Measurements from ENCODE around the gene RAB11A.

Gene RAB11A

GRCh38 chr15:65888981-65889380 is 19.7 kb downstream of the RAB11A start:
- FAIRE-seq, result no peak

- FAIRE-seq, result no peak
Observed at GRCh38 chr15:65893060-65893459, 23.8 kb downstream of the RAB11A start.

- FAIRE-seq, result no peak
Observed at GRCh38 chr15:65896236-65896635, 26.9 kb downstream of the RAB11A start.

GRCh38 chr15:65900488-65900887 is 31.2 kb downstream of the RAB11A start:
- no peak for FAIRE-seq

GRCh38 chr15:65901336-65901735 is 32.0 kb downstream of the RAB11A start:
- FAIRE-seq, result no peak

GRCh38 chr15:65901836-65902235 is 32.5 kb downstream of the RAB11A start:
- no peak for FAIRE-seq

GRCh38 chr15:65902373-65902772 is 33.1 kb downstream of the RAB11A start:
- no peak for FAIRE-seq

GRCh38 chr15:65903296-65904073 is 34.2 kb downstream of the RAB11A start:
- no peak for FAIRE-seq

GRCh38 chr15:65904301-65904700 is 35.0 kb downstream of the RAB11A start:
- FAIRE-seq, result no peak

GRCh38 chr15:65906396-65906795 is 37.1 kb downstream of the RAB11A start:
- no peak for FAIRE-seq

- no peak for FAIRE-seq
Observed at GRCh38 chr15:65907661-65908060, 38.4 kb downstream of the RAB11A start.

GRCh38 chr15:65908876-65909275 is 39.6 kb downstream of the RAB11A start:
- no peak for FAIRE-seq

GRCh38 chr15:65909831-65910230 is 40.5 kb downstream of the RAB11A start:
- no peak for FAIRE-seq

- FAIRE-seq, result no peak
Observed at GRCh38 chr15:65910341-65910740, 41.0 kb downstream of the RAB11A start.

- FAIRE-seq, result no peak
Observed at GRCh38 chr15:65912235-65912634, 42.9 kb downstream of the RAB11A start.

GRCh38 chr15:65913631-65914199 is 44.4 kb downstream of the RAB11A start:
- FAIRE-seq, result no peak

GRCh38 chr15:65914386-65914785 is 45.1 kb downstream of the RAB11A start:
- no peak for FAIRE-seq

GRCh38 chr15:65914981-65915925 is 46.0 kb downstream of the RAB11A start:
- FAIRE-seq, result no peak

- FAIRE-seq, result no peak
Observed at GRCh38 chr15:65916041-65916663, 46.9 kb downstream of the RAB11A start.

- no peak for FAIRE-seq
Observed at GRCh38 chr15:65916664-65917406, 47.5 kb downstream of the RAB11A start.

- FAIRE-seq, result no peak
Observed at GRCh38 chr15:65917407-65917756, 48.1 kb downstream of the RAB11A start.

- no peak for FAIRE-seq
Observed at GRCh38 chr15:65917936-65918335, 48.6 kb downstream of the RAB11A start.

All from G401.6 (cell line).